PFSK-1 (cell line): ENCODE results near the gene PCBP4.

Experiments
- SIN3A ChIP-seq: IDR thresholded peaks from 2 replicates; pipeline ENCODE4 v1.6.1; 2012; ENCODE audit warnings: mild to moderate bottlenecking, low read length, moderate library complexity, borderline replicate concordance; ENCODE audit not compliant: insufficient read depth
- TAF1 ChIP-seq: IDR thresholded peaks from 2 replicates; pipeline ENCODE4 v1.6.1; 2012; ENCODE audit warnings: low read length, control low read depth, borderline replicate concordance; ENCODE audit not compliant: insufficient read depth

DNA sequence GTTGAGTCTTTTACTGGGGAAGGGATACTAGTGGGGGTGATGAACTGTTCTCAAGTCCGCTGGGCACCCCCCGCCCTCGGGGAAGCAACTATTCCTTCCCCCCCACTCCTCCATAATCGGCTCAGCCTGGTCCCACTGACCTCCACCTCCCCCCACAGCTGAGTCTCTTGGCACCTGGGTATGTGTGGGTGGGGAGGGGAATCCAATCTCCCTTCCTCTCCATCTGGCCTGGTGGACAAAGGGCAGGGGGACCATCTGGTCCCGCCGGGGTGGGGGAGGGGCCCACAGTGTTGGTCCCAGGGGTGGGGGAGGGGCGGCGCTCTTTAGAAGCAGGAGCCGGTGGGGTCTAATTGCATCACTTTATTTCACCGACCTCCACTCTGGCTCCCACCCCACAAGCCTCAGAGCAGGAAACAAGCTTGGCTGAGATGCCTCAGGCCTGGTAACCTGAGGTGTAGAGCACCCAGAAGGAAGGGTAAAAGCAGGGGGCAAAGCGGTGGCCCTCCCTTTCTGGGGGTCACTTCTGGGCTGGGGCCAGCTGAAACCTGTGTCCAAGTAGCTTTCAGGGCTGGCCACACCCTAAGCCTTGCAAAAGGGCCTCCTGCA lies 1.0 kb upstream of the PCBP4 start:
- TF ChIP-seq SIN3A, result no peak
- no peak for TF ChIP-seq TAF1
